H1 (cell line): ENCODE data around the gene GREB1. TPM values are rescaled to one million over a fixed set of nuclear protein-coding genes. Genes with fewer than 3 reads are reported as not detected.

Source experiments
- CTCF ChIA-PET: fragments of 300-600 bp; sonication (Branson Sonifier 250); formaldehyde crosslinking; loops from one replicate; lab custom pipeline; 2021; ENCODE audit not compliant: partially characterized antibody; lab: Charles Lee
- POLR2A ChIA-PET: fragments of 300-600 bp; sonication (Branson Sonifier 250); formaldehyde crosslinking; loops from one replicate; lab custom pipeline; 2021; ENCODE audit warnings: inconsistent platforms; ENCODE audit not compliant: partially characterized antibody; lab: Charles Lee
- DNase-seq, 2 experiments: peaks; one replicate each; pipeline versions ENCODE4 v3.0.0 to v3.0.0-alpha.2; 2010 to 2022; ENCODE audit warnings: low spot score in 2 of 2, low read depth in 1 of 2, mixed read lengths in 1 of 2
- FAIRE-seq: peaks from 2 replicates; lab custom pipeline; 2011; peaks lifted over from hg19 to GRCh38; lab: Jason Lieb, UNC
- H2AFZ ChIP-seq: 2 replicates; pipeline ENCODE4 v1.8.1; 2012; ENCODE audit warnings: low read length, inconsistent platforms
- H2AK5ac ChIP-seq: 2 replicates; pipeline ENCODE4 v1.6.1; 2013; ENCODE audit warnings: low read depth, low read length
- H2BK120ac ChIP-seq: replicated peaks from 2 replicates; pipeline ENCODE3; 2013; ENCODE audit warnings: low read depth, low read length, inconsistent platforms
- H2BK12ac ChIP-seq: 2 replicates; pipeline ENCODE4 v1.6.1; 2013; ENCODE audit warnings: low read depth, low read length
- H2BK15ac ChIP-seq: 2 replicates; pipeline ENCODE4 v1.6.1; 2013; ENCODE audit warnings: low read length
- H2BK20ac ChIP-seq: 2 replicates; pipeline ENCODE4 v1.6.1; 2013; ENCODE audit warnings: low read length
- H2BK5ac ChIP-seq: 2 replicates; pipeline ENCODE4 v1.6.1; 2013; ENCODE audit warnings: low read depth, low read length
- H3K14ac ChIP-seq: 2 replicates; pipeline ENCODE4 v1.6.1; 2013; ENCODE audit warnings: inconsistent platforms; ENCODE audit not compliant: insufficient read length
- H3K18ac ChIP-seq: 2 replicates; pipeline ENCODE4 v1.6.1; 2013; ENCODE audit warnings: low read length; ENCODE audit errors: extremely low read depth
- H3K23ac ChIP-seq: 2 replicates; pipeline ENCODE4 v1.6.1; 2013; ENCODE audit warnings: inconsistent platforms; ENCODE audit not compliant: insufficient read length
- H3K23me2 ChIP-seq: 2 replicates; pipeline ENCODE4 v1.6.1; 2013; ENCODE audit warnings: low read depth, low read length
- H3K27ac ChIP-seq: 2 replicates; pipeline ENCODE4 v1.6.1; 2011; ENCODE audit warnings: low read depth, low read length, inconsistent platforms
- H3K27me3 ChIP-seq, 4 experiments: replicated peaks in 1 of 4; 1 replicate in 1 of 4; 2 replicates in 3 of 4; pipeline versions ENCODE4 v1.6.1 to v1.8.1; 2011 to 2013; ENCODE audit warnings: low read length in 3 of 4, mild to moderate bottlenecking in 3 of 4, inconsistent platforms in 2 of 4, mixed read lengths in 2 of 4, moderate library complexity in 1 of 4; ENCODE audit not compliant: control insufficient read depth in 3 of 4, insufficient read depth in 3 of 4; ENCODE audit errors: extremely low read depth in 1 of 4
- H3K36me3 ChIP-seq, 4 experiments: 2 replicates each; pipeline versions ENCODE4 v1.6.1 to v1.8.1; 2011 to 2013; ENCODE audit warnings: mild to moderate bottlenecking in 4 of 4, low read length in 3 of 4, moderate library complexity in 2 of 4, control low read depth in 1 of 4, inconsistent platforms in 1 of 4; ENCODE audit not compliant: insufficient read depth in 4 of 4, control insufficient read depth in 2 of 4
- H3K4ac ChIP-seq: replicated peaks from 2 replicates; pipeline ENCODE3; 2013; ENCODE audit warnings: low read length, low read depth, mixed read lengths, inconsistent platforms; ENCODE audit not compliant: insufficient read length
- H3K4me1 ChIP-seq, 4 experiments: replicated peaks in 1 of 4; 1 replicate in 1 of 4; 2 replicates in 3 of 4; pipeline versions ENCODE4 v1.6.1 to v1.8.1; 2011 to 2013; ENCODE audit warnings: low read length in 3 of 4, inconsistent platforms in 2 of 4, mixed read lengths in 1 of 4; ENCODE audit not compliant: insufficient read depth in 4 of 4, control insufficient read depth in 3 of 4
- H3K4me2 ChIP-seq, 2 experiments: 2 replicates each; pipeline versions ENCODE4 v1.6.1 to v1.8.1; 2011 to 2013; ENCODE audit warnings: low read depth in 2 of 2, low read length in 2 of 2, control low read depth in 1 of 2, inconsistent platforms in 1 of 2, mild to moderate bottlenecking in 1 of 2; ENCODE audit not compliant: insufficient read depth in 1 of 2
- H3K4me3 ChIP-seq, 4 experiments: fragments of 200-600, 300-600 bp in 1 of 4; sonication (generic), shearing (Covaris generic), sonication (Bioruptor Twin) in 1 of 4; 2 replicates each; pipeline versions ENCODE4 v1.5.1 to v1.8.1; 2011 to 2016; ENCODE audit warnings: low read length in 4 of 4, low read depth in 3 of 4, control low read depth in 2 of 4, inconsistent platforms in 2 of 4, mild to moderate bottlenecking in 2 of 4, mixed read lengths in 1 of 4, moderate library complexity in 1 of 4; ENCODE audit not compliant: insufficient read depth in 2 of 4; ENCODE audit errors: extremely low read depth in 1 of 4
- H3K56ac ChIP-seq: replicated peaks from 2 replicates; pipeline ENCODE3; 2013; ENCODE audit warnings: low read depth, mild to moderate bottlenecking, mixed read lengths, low read length, inconsistent platforms; ENCODE audit not compliant: insufficient read length
- H3K79me1 ChIP-seq: 2 replicates; pipeline ENCODE4 v1.6.1; 2013; ENCODE audit warnings: low read depth, low read length, control low read depth
- H3K79me2 ChIP-seq, 2 experiments: 2 replicates each; pipeline versions ENCODE4 v1.6.1 to v1.8.1; 2012 to 2013; ENCODE audit warnings: low read length in 2 of 2, mild to moderate bottlenecking in 2 of 2, inconsistent platforms in 1 of 2; ENCODE audit not compliant: insufficient read depth in 2 of 2, control insufficient read depth in 1 of 2
- H3K9ac ChIP-seq, 4 experiments: replicated peaks in 1 of 4; 1 replicate in 1 of 4; 2 replicates in 3 of 4; pipeline versions ENCODE4 v1.6.1 to v1.8.1; 2011 to 2013; ENCODE audit warnings: low read depth in 3 of 4, low read length in 3 of 4, control low read depth in 2 of 4, mild to moderate bottlenecking in 2 of 4, moderate library complexity in 2 of 4, inconsistent platforms in 1 of 4; ENCODE audit errors: extremely low read depth in 1 of 4
- H3K9me3 ChIP-seq, 2 experiments: 2 replicates each; pipeline versions ENCODE4 v1.6.1 to v1.8.1; 2012 to 2013; ENCODE audit warnings: mild to moderate bottlenecking in 2 of 2, moderate library complexity in 2 of 2, control low read depth in 1 of 2, inconsistent platforms in 1 of 2, low read depth in 1 of 2, low read length in 1 of 2, mixed read lengths in 1 of 2; ENCODE audit not compliant: insufficient read depth in 2 of 2
- H4K20me1 ChIP-seq, 2 experiments: replicated peaks in 1 of 2; 2 replicates each; pipeline versions ENCODE3 to v1.8.1; 2011 to 2013; ENCODE audit warnings: inconsistent platforms in 2 of 2, low read length in 2 of 2, mild to moderate bottlenecking in 1 of 2; ENCODE audit not compliant: insufficient read depth in 2 of 2, control insufficient read depth in 1 of 2
- H4K5ac ChIP-seq: 2 replicates; pipeline ENCODE4 v1.6.1; 2013; ENCODE audit warnings: low read length, low read depth, mixed read lengths, inconsistent platforms; ENCODE audit not compliant: insufficient read length
- H4K8ac ChIP-seq: 2 replicates; pipeline ENCODE4 v1.8.0; 2013; ENCODE audit warnings: mild to moderate bottlenecking, moderate library complexity, low read length, inconsistent platforms; ENCODE audit not compliant: insufficient read depth; ENCODE audit errors: extremely low read depth
- H4K91ac ChIP-seq: replicated peaks from 2 replicates; pipeline ENCODE3; 2013; ENCODE audit warnings: low read length, mixed read lengths, inconsistent platforms; ENCODE audit not compliant: insufficient read length
- CBX5 ChIP-seq: fragments of 300-800, 300-1000 bp; sonication (generic); IDR thresholded peaks from 2 replicates; pipeline ENCODE4 v1.7.1; 2016; ENCODE audit warnings: antibody characterized with exemption, low read length, low read depth
- CTBP2 ChIP-seq: IDR thresholded peaks from 2 replicates; pipeline ENCODE4 v1.7.0; 2011; ENCODE audit warnings: borderline replicate concordance, mild to moderate bottlenecking, moderate library complexity, mixed read lengths, low read length; ENCODE audit not compliant: insufficient read depth, insufficient read length
- CTCF ChIP-seq, 3 experiments: IDR thresholded peaks; 1 replicate in 2 of 3; 2 replicates in 1 of 3; pipeline versions ENCODE4 v1.5.1 to v1.6.1; 2011; ENCODE audit warnings: low read length in 3 of 3, mild to moderate bottlenecking in 3 of 3, inconsistent platforms in 2 of 3, low read depth in 1 of 3, moderate library complexity in 1 of 3; ENCODE audit not compliant: insufficient read depth in 1 of 3; ENCODE audit errors: control extremely low read depth in 1 of 3
- HDAC2 ChIP-seq, 2 experiments: fragments of 300-600 bp in 1 of 2; sonication (generic) in 1 of 2; IDR thresholded peaks; 2 replicates each; pipeline ENCODE4 v1.6.1; 2011 to 2012; ENCODE audit warnings: low read depth in 2 of 2, low read length in 2 of 2, mild to moderate bottlenecking in 2 of 2, moderate library complexity in 2 of 2, borderline replicate concordance in 1 of 2, inconsistent platforms in 1 of 2
- PHF8 ChIP-seq: fragments of 200-600 bp; sonication (generic); conservative IDR thresholded peaks from 2 replicates; pipeline ENCODE4 v1.7.1; 2012; ENCODE audit warnings: low read depth, mild to moderate bottlenecking, inconsistent platforms, low read length, moderate library complexity
- POLR2AphosphoS5 ChIP-seq: IDR thresholded peaks from 2 replicates; pipeline ENCODE4 v1.6.1; 2011; ENCODE audit warnings: low read depth, low read length
- TEAD4 ChIP-seq: IDR thresholded peaks from 2 replicates; pipeline ENCODE4 v1.6.1; 2012; ENCODE audit warnings: low read depth, low read length, inconsistent platforms, mixed read lengths
- WGBS, 2 experiments: shearing (Covaris generic) in 1 of 2; methylation state at CpG; one replicate each; pipeline versions ENCODE4 v1.1.6 to v1.1.7; 2013 to 2015; ENCODE audit warnings: low lambda C conversion rate in 2 of 2, mixed read lengths in 2 of 2, inconsistent platforms in 1 of 2, low coverage in 1 of 2, missing lambda C conversion rate in 1 of 2; ENCODE audit not compliant: insufficient replicate concordance in 2 of 2, insufficient coverage in 1 of 2, insufficient read length in 1 of 2; ENCODE audit errors: extremely low coverage in 1 of 2, missing lambda C conversion rate in 1 of 2; 5-methylcytosine and 5-hydroxymethylcytosine counted together
- polyA plus RNA-seq, 7 experiments: library from polyadenylated mRNA; depleted of rRNA in 3 of 7; stranded (reverse) in 5 of 7; unstranded in 2 of 7; fragments of >200 nt in 5 of 7; fragments of 200-250 nt in 2 of 7; gene quantifications; 1 replicate in 5 of 7; 2 replicates in 1 of 7; 4 replicates in 1 of 7; pipeline versions ENCODE4 v1.2.1 to v1.2.3, GENCODE V29; 2011 to 2013; ENCODE audit warnings: missing spikeins in 2 of 7, mixed read lengths in 2 of 7
- total RNA-seq: library from RNA; stranded (reverse); fragmentation: NEBNext Ultra II Directional; extraction: Animal tissue kit (Norgen Biotek cat#: 25700); gene quantifications from 2 replicates; pipeline ENCODE4 v1.2.1, GENCODE V29; 2021
- TF ChIP-seq, protein P1 (sequence below): IDR thresholded peaks from 2 replicates; pipeline ENCODE4 v1.6.1; 2012; ENCODE audit warnings: inconsistent platforms

GREB1 gene
- total and polyA plus RNA-seq, 2 of the 8 experiments (the other 6 are each of a cell fraction or from before 2014, with no cell fraction given): 7.9 to 43.4 TPM

GRCh38 chr2:11615209-11615608, 81.4 kb downstream of the GREB1 start:
- WGBS, 2 experiments: 84% methylated on average over 3 of the region's 3 CpGs; no CpG with 5 or more reads in 1 of the 2 experiments
- Histone ChIP-seq H2BK5ac (no peak overlapping the region), H3K56ac (no peak overlapping the region), H3K23me2 (no peaks in the 10 kb centered on the region), H3K18ac (no peak overlapping the region), H2AFZ (no peak overlapping the region), H4K8ac (no peak overlapping the region), H3K27ac (no peak overlapping the region), H3K9ac (no peak overlapping the region), H2BK12ac (no peak overlapping the region), H3K4me1 (no peaks in the 10 kb centered on the region), H3K36me3 (peaks cover 0 to 15% (median 5%) of the 10 kb centered on the region in 4 experiments; a peak in 5 of 8 replicates), H3K4me3 (no peak overlapping the region), H2BK20ac (no peak overlapping the region), H3K23ac (no peak overlapping the region), H3K4ac (no peak overlapping the region), H2BK120ac (no peak overlapping the region), H3K4me2 (no peak overlapping the region), H3K14ac (no peak overlapping the region), H3K27me3 (no peaks in the 10 kb centered on the region), H3K79me1 (no peaks in the 10 kb centered on the region), H4K5ac (no peak overlapping the region), H3K79me2 (no peaks in the 10 kb centered on the region; a peak in 1 of 4 replicates), H2BK15ac (no peak overlapping the region), H2AK5ac (no peak overlapping the region), H4K20me1 (peaks cover 0 to 7% of the 10 kb centered on the region in 2 experiments), H4K91ac (no peak overlapping the region), H3K9me3 (no peaks in the 10 kb centered on the region)
- FAIRE-seq (no peak), DNase-seq (no peak)
- TF ChIP-seq CBX5 (no peak), CTCF (IDR thresholded peaks at IDR 0.05; ENCODE audit: control extremely low read depth in 1 of 3, insufficient read depth in 1 of 3, low read depth in 1 of 3, low read length in 3 of 3) (no peak), PHF8 (no peak), CTBP2 (no peak), HDAC2 (IDR thresholded peaks at IDR 0.05; ENCODE audit: borderline replicate concordance in 1 of 2, low read depth in 2 of 2, low read length in 2 of 2) (no peak), POLR2AphosphoS5 (no peak), TEAD4 (no peak)
- TF ChIP-seq, protein P1, sequence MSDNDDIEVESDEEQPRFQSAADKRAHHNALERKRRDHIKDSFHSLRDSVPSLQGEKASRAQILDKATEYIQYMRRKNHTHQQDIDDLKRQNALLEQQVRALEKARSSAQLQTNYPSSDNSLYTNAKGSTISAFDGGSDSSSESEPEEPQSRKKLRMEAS: no peak
- CTCF ChIA-PET: interaction anchor here (0.7 to 1.7 kb wide), 5 partner anchors 9 to 168 kb away, joined by 3 to 9 read pairs (median 3); no protein-coding TSS in a partner anchor
- POLR2A ChIA-PET: no interaction called here
